SU-DHL-6 (cell line): ENCODE data around the gene HSPA1B.
"Not testable (repeated sequence)": the region's sequence is repeated elsewhere in the genome, so short reads cannot be mapped to it uniquely, and the experiment has no call there.

Experiments
- CTCF ChIP-seq: fragments of 200-600 bp; sonication (generic); IDR thresholded peaks from one replicate; pipeline ENCODE4 v1.5.1; 2017; ENCODE audit warnings: antibody characterized with exemption, mild to moderate bottlenecking, low read length, moderate library complexity; ENCODE audit not compliant: insufficient read depth, poor library complexity, severe bottlenecking
- EZH2phosphoT487 ChIP-seq: fragments of 200-600 bp; sonication (generic), shearing (Covaris generic); conservative IDR thresholded peaks from 2 replicates; pipeline ENCODE4 v1.6.1; 2018; ENCODE audit warnings: mild to moderate bottlenecking, antibody characterized with exemption, low read length, moderate library complexity, mixed read lengths

GRCh38 chr6:31857774-31858173 is 30.2 kb downstream of the HSPA1B start:
- TF ChIP-seq EZH2phosphoT487, CTCF: not testable (repeated sequence)
